ENCODE data around the gene ZNF197. TPM values are rescaled to one million over a fixed set of nuclear protein-coding genes. Genes with fewer than 3 reads are reported as not detected.

ZNF197 gene
- total and polyA plus RNA-seq, 2 donors (not counting 3 experiments of a cell fraction or from before 2014, with no cell fraction given) = 2.9 to 6.4 TPM

GRCh38 chr3:44601749-44602148 is 23.1 kb upstream of the ZNF197 start:
- H3K9me3 ChIP-seq (replicated peaks; ENCODE audit: control insufficient read depth, insufficient read depth, low read length) = no peaks in the 10 kb centered on the region
- H4K20me1 ChIP-seq (replicated peaks; ENCODE audit: control insufficient read depth, extremely low read depth, insufficient read depth, low read length) = no peaks in the 10 kb centered on the region
- H3K27ac ChIP-seq (ENCODE audit: insufficient read depth, low read depth, low read length) = no peak overlapping the region
- no TSS peak for BruUV-seq (replicated peaks)
- dilution Hi-C loops (cut with MboI; ENCODE audit: extremely low pct_ligation_motif_present, low sequenced_read_pairs) (no loop called here), intact Hi-C loops (cut with micrococcal nuclease) (no loop called here)
- DNase-seq (ENCODE audit: low read depth, low spot score) (no peak), FAIRE-seq (no peak)
- no peak overlapping the region for H2AFZ ChIP-seq (ENCODE audit: low read depth, low read length)
- TF ChIP-seq MYC (IDR thresholded peaks at IDR 0.05; ENCODE audit: low read depth, low read length) (no peak), MAX (IDR thresholded peaks at IDR 0.05; ENCODE audit: insufficient read depth, insufficient read length) (no peak), POLR2AphosphoS5 (IDR thresholded peaks at IDR 0.05; ENCODE audit: insufficient read depth, low read depth, low read length) (no peak), POLR2A (IDR thresholded peaks at IDR 0.05; ENCODE audit: low read depth, low read length) (no peak), EZH2 (IDR thresholded peaks at IDR 0.05; ENCODE audit: borderline replicate concordance, low read depth, low read length, severe bottlenecking) (no peak), JUN (IDR thresholded peaks at IDR 0.05; ENCODE audit: borderline replicate concordance, insufficient read depth, insufficient read length, low read depth) (no peak), FOS (IDR thresholded peaks at IDR 0.05; ENCODE audit: borderline replicate concordance, insufficient read depth, low read length) (no peak), CTCF (IDR thresholded peaks at IDR 0.05; ENCODE audit: extremely low read depth in 1 of 2, insufficient read depth in 1 of 2, low read depth in 1 of 2, low read length in 2 of 2) (no peak)
- ChIA-PET CTCF (no interaction called here), POLR2A (no interaction called here)
- H3K27me3 ChIP-seq (ENCODE audit: control insufficient read depth in 2 of 2, insufficient read depth in 2 of 2, low read length in 2 of 2) = no peaks in the 10 kb centered on the region
- no peaks in the 10 kb centered on the region for H3K79me2 ChIP-seq (ENCODE audit: control insufficient read depth, insufficient read depth, low read length)
- no peak overlapping the region for H3K9ac ChIP-seq (replicated peaks; ENCODE audit: extremely low read depth, insufficient read depth, low read length)
- H3K9me1 ChIP-seq (replicated peaks; ENCODE audit: control insufficient read depth, extremely low read depth, insufficient read depth, low read length) = no peaks in the 10 kb centered on the region
- no peaks in the 10 kb centered on the region for H3K4me1 ChIP-seq (ENCODE audit: control insufficient read depth, extremely low read depth, insufficient read depth, low read length)
- H3K36me3 ChIP-seq (ENCODE audit: control insufficient read depth in 2 of 2, extremely low read depth in 1 of 2, insufficient read depth in 2 of 2, low read length in 2 of 2) = no peaks in the 10 kb centered on the region
- no peak overlapping the region for H3K4me3 ChIP-seq (replicated peaks in 1 of 3; ENCODE audit: insufficient read depth in 1 of 3, low read depth in 1 of 3, low read length in 3 of 3)
- H3K4me2 ChIP-seq (ENCODE audit: insufficient read depth, low read length) = no peak overlapping the region

All from endothelial cell of umbilical vein (primary cell).